ENCODE data around the gene SESN3.

- TF ChIP-seq, protein P1, sequence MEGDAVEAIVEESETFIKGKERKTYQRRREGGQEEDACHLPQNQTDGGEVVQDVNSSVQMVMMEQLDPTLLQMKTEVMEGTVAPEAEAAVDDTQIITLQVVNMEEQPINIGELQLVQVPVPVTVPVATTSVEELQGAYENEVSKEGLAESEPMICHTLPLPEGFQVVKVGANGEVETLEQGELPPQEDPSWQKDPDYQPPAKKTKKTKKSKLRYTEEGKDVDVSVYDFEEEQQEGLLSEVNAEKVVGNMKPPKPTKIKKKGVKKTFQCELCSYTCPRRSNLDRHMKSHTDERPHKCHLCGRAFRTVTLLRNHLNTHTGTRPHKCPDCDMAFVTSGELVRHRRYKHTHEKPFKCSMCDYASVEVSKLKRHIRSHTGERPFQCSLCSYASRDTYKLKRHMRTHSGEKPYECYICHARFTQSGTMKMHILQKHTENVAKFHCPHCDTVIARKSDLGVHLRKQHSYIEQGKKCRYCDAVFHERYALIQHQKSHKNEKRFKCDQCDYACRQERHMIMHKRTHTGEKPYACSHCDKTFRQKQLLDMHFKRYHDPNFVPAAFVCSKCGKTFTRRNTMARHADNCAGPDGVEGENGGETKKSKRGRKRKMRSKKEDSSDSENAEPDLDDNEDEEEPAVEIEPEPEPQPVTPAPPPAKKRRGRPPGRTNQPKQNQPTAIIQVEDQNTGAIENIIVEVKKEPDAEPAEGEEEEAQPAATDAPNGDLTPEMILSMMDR (IDR thresholded peaks at IDR 0.05), result no peak
- TF ChIP-seq, protein P2, sequence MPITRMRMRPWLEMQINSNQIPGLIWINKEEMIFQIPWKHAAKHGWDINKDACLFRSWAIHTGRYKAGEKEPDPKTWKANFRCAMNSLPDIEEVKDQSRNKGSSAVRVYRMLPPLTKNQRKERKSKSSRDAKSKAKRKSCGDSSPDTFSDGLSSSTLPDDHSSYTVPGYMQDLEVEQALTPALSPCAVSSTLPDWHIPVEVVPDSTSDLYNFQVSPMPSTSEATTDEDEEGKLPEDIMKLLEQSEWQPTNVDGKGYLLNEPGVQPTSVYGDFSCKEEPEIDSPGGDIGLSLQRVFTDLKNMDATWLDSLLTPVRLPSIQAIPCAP (CRISPR knock-in tag; IDR thresholded peaks at IDR 0.05), result no peak
- TF ChIP-seq PREB (CRISPR knock-in tag; IDR thresholded peaks at IDR 0.05; ENCODE audit: borderline replicate concordance), result no peak
- TF ChIP-seq, protein P3, sequence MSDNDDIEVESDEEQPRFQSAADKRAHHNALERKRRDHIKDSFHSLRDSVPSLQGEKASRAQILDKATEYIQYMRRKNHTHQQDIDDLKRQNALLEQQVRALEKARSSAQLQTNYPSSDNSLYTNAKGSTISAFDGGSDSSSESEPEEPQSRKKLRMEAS (CRISPR knock-in tag; IDR thresholded peaks at IDR 0.05), result no peak
- TF ChIP-seq E2F4 (CRISPR knock-in tag; IDR thresholded peaks at IDR 0.05; ENCODE audit: borderline replicate concordance, low read depth), result no peak
- TF ChIP-seq, protein P4, sequence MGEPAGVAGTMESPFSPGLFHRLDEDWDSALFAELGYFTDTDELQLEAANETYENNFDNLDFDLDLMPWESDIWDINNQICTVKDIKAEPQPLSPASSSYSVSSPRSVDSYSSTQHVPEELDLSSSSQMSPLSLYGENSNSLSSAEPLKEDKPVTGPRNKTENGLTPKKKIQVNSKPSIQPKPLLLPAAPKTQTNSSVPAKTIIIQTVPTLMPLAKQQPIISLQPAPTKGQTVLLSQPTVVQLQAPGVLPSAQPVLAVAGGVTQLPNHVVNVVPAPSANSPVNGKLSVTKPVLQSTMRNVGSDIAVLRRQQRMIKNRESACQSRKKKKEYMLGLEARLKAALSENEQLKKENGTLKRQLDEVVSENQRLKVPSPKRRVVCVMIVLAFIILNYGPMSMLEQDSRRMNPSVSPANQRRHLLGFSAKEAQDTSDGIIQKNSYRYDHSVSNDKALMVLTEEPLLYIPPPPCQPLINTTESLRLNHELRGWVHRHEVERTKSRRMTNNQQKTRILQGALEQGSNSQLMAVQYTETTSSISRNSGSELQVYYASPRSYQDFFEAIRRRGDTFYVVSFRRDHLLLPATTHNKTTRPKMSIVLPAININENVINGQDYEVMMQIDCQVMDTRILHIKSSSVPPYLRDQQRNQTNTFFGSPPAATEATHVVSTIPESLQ (CRISPR knock-in tag; IDR thresholded peaks at IDR 0.05), result no peak
- TF ChIP-seq TEAD4 (CRISPR knock-in tag; IDR thresholded peaks at IDR 0.05), result no peak
- no peak for TF ChIP-seq ATF3 (CRISPR knock-in tag; conservative IDR thresholded peaks at IDR 0.05)
- no peak for TF ChIP-seq ZNF281 (CRISPR knock-in tag; IDR thresholded peaks at IDR 0.05)
- TF ChIP-seq ZNF232 (CRISPR knock-in tag; IDR thresholded peaks at IDR 0.05), result no peak
- no peak for TF ChIP-seq NFE2L1 (CRISPR knock-in tag; IDR thresholded peaks at IDR 0.05)
- no peak for TF ChIP-seq USF2 (CRISPR knock-in tag; IDR thresholded peaks at IDR 0.05)
- no peak for TF ChIP-seq FOXK1 (CRISPR knock-in tag; IDR thresholded peaks at IDR 0.05)
- TF ChIP-seq FOXP1 (CRISPR knock-in tag; IDR thresholded peaks at IDR 0.05; ENCODE audit: borderline replicate concordance), result no peak
Measured at GRCh38 chr11:95140397-95141033, 90.5 kb downstream of the SESN3 start.

All from WTC11 (cell line).